GM12892 (cell line): ENCODE measurements around the gene SEBOX.

ENCODE experiments used
- DNase-seq: peaks from one replicate; pipeline ENCODE4 v3.0.0; 2011; ENCODE audit not compliant: insufficient read length
- FAIRE-seq: peaks from 2 replicates; lab custom pipeline; 2011; peaks lifted over from hg19 to GRCh38; lab: Jason Lieb, UNC
- POLR2A ChIP-seq: IDR thresholded peaks from 2 replicates; pipeline ENCODE4 v1.6.1; 2011; ENCODE audit warnings: low read depth, low read length, control low read depth
- POLR2AphosphoS5 ChIP-seq: IDR thresholded peaks from 2 replicates; pipeline ENCODE4 v1.6.1; 2011; ENCODE audit warnings: low read depth, low read length, control low read depth
- TAF1 ChIP-seq: IDR thresholded peaks from 2 replicates; pipeline ENCODE4 v1.6.1; 2011; ENCODE audit warnings: low read depth, mild to moderate bottlenecking, control low read depth, low read length, borderline replicate concordance

The SEBOX gene

GRCh38 chr17:28402844-28403243 is 37.8 kb upstream of the SEBOX start:
- no peak for FAIRE-seq
- no peak for TF ChIP-seq TAF1
- TF ChIP-seq POLR2A: no peak
- no peak for TF ChIP-seq POLR2AphosphoS5
- DNase-seq: no peak

- FAIRE-seq: no peak
- DNase-seq: no peak
- TF ChIP-seq POLR2AphosphoS5: no peak
- TF ChIP-seq TAF1: no peak
- TF ChIP-seq POLR2A: no peak
Observed at GRCh38 chr17:28402224-28402630, 37.2 kb upstream of the SEBOX start.

DNA sequence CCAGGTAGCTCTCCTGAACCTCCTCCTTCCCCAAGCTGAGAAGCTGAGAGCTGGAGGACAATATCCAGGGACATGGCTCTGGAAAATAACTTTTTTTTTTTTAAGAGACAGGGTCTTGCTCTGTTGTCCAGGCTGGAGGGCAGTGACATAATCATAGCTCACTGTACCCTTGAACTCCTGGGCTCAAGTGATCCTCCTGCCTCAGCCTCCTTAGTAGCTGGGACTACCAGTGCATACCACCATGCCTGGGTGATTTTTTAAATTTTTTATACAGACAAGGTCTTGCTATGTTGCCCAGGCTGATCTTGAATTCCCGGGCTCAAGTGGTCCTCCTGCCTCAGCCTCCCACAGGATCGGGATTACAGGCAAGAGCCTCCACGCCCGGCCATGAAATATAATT is 34.8 kb upstream of the SEBOX start:
- DNase-seq (no peak), FAIRE-seq (no peak)
- no peak for TF ChIP-seq POLR2AphosphoS5
- no peak for TF ChIP-seq TAF1
- no peak for TF ChIP-seq POLR2A

DNA sequence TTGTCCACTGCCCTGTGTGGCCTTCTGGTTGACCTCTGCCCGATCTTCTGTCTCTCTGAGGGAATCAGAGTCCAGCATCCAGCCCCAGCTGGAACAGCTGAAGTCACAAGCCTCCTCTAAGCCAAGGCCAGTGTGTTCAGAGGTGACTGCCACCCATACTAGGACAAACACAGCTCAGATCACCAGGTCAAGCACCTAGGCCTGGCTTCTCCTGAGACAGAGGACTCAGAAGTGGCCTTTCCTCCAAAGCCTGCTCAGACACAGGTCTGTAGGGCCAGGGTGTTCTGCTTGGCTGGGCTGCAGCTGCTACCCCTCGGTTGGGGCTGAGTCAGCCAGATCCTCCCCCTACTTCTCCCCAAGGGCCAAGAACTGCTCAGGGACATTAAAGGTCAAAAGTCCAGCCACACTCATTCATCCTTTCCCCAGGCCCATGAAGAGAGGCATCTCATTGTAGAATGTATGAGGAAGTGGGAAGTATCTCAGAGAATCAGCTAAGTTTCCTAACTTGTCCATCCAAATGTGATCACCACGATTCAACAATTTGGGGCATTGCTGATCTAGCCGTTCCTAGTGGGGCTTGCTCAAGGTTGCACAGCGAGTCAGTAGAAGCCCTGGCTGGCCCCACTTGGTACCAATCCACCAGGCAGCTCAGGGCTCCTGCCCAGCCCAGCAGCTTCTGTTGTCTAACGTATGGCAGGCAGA is 33.4 kb upstream of the SEBOX start:
- DNase-seq: no peak
- no peak for FAIRE-seq
- TF ChIP-seq TAF1 (no peak), POLR2A (no peak), POLR2AphosphoS5 (no peak)

- FAIRE-seq: no peak
- no peak for DNase-seq
- no peak for TF ChIP-seq TAF1
- no peak for TF ChIP-seq POLR2A
- TF ChIP-seq POLR2AphosphoS5: no peak
Observed at GRCh38 chr17:28397687-28398279, 32.8 kb upstream of the SEBOX start.

DNA sequence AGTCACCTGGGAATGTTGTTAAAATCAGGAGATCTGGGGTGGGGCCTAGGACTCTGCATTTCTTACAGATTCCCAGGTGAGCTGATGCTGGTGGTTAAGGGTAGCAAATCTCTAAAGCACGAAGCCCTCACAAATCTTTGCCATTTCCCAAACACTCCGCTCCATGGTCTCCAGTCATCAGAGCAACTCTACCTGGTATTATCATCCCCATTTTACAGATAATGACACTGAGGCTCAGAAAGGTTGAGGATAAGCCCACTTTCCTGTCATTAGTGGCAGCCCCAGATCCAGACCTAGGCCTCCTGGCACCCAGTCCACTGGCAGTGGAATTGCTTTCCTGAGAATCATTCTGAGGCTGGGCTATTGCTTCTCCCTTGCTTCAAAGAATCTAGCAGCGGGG is 32.3 kb upstream of the SEBOX start:
- FAIRE-seq (no peak), DNase-seq (no peak)
- TF ChIP-seq TAF1 (no peak), POLR2A (no peak), POLR2AphosphoS5 (no peak)

GRCh38 chr17:28396635-28397239 is 31.7 kb upstream of the SEBOX start:
- DNase-seq (no peak), FAIRE-seq (no peak)
- TF ChIP-seq POLR2AphosphoS5 (no peak), POLR2A (no peak), TAF1 (no peak)

DNA sequence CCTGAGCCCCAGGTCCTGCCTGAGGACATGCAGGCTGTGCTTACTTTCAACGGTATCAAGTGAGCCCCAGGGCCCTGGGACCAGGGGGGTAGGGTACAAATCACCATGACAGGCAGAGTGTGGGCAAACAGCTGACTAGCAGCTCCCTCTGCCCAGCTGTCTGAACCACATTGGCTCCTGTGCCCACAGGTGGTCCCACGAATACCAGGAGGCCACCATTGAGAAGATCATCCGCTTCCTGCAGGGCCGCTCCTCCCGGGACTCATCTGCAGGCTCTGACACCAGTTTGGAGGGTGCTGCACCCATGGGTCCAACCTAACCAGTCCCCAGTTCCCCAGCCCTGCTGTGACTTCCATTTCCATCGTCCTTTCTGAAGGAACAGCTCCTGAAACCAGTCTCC is 31.0 kb upstream of the SEBOX start:
- no peak for FAIRE-seq

GRCh38 chr17:28395426-28395825 is 30.4 kb upstream of the SEBOX start:
- no peak for DNase-seq
- no peak for TF ChIP-seq POLR2AphosphoS5
- TF ChIP-seq TAF1: no peak
- no peak for TF ChIP-seq POLR2A
- no peak for FAIRE-seq

More for the DNA sequence above, 31.0 kb upstream of the SEBOX start:
- no peak for DNase-seq
- no peak for TF ChIP-seq POLR2AphosphoS5
- no peak for TF ChIP-seq TAF1
- no peak for TF ChIP-seq POLR2A

DNA sequence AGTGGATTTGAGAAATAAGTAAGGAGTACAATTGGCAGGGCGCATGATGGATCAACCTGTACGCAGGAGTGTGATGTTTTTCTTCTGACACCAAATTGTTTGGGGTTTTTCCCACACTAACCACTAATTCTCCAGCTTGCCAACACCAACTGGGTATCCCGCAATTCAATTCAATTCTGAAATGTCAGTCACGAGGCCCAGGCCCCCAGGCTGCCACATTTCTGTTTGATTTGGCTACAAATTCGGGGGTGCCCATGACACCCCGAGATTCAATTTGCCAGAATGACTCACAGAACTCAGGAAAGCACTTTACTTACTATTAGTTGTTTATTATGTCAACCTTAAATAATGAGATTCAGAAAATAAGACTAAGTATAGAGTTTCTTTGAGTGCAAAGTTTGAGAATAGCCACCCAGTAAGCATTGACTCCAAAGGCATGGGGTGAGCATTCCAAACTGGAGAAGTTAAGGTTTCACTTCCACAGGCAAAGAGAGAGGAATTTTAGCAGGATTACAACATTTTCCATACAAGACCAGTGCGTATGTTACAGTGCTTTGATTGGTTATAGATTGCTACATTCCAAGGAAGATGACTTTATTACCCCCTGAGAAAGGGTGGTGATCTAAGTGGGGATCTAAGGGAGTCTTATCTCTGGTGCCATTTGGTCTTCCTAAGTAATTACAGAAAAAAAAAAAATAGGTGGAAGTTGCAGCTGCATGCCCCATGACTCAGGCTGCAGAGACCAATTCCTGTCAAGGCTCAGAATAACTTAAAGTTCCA is 29.5 kb upstream of the SEBOX start:
- FAIRE-seq: no peak
- no peak for DNase-seq
- TF ChIP-seq POLR2AphosphoS5 (no peak), TAF1 (no peak), POLR2A (no peak)

DNA sequence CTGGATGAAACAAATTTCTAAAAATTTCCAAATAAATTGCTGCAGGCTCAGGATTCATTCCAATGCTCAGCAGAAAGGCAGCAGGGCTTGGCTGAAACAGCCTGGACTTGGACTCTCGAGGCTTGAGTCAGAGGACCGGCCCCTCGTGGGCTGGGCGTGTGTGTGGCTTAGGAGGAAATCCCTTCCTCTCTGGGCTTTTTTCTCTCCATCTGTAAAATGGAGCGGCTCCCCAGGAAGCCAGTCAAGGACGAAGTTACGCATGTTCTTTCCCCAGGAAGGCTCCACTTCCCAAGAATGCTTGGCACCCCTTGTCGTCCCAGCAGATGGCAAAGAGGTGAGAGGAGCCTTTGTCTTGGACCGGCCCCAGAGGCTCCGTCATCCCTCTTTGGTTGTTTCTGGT is 27.5 kb upstream of the SEBOX start:
- TF ChIP-seq POLR2A (no peak), TAF1 (no peak), POLR2AphosphoS5 (no peak)
- FAIRE-seq (no peak), DNase-seq (no peak)
